HEK293T (cell line): Measurements from ENCODE around the gene ZNRF3.
"Not testable (repeated sequence)": the region's sequence is repeated elsewhere in the genome, so short reads cannot be mapped to it uniquely, and the experiment has no call there.

Experiments used
- CTCF ChIA-PET: fragments of 350-600 bp; formaldehyde crosslinking; extraction: SDS; loops from one replicate; lab custom pipeline; 2021; ENCODE audit warnings: antibody characterized with exemption, inconsistent platforms; lab: Yijun Ruan, JAX
- POLR2A ChIA-PET: fragments of 350-600 bp; formaldehyde crosslinking; extraction: SDS; loops from one replicate; lab custom pipeline; 2020; ENCODE audit warnings: antibody characterized with exemption, inconsistent platforms; lab: Yijun Ruan, JAX
- DNase-seq: peaks from one replicate; pipeline ENCODE4 v3.0.0; 2012; ENCODE audit warnings: mixed read lengths; ENCODE audit errors: extremely low spot score
- ARNT ChIP-seq: fragments of 450-650 bp; IDR thresholded peaks from 2 replicates; pipeline ENCODE4 v1.6.1; 2017; ENCODE audit warnings: mild to moderate bottlenecking
- BHLHE40 ChIP-seq: fragments of 450-650 bp; IDR thresholded peaks from 2 replicates; pipeline ENCODE4 v1.6.1; 2016; ENCODE audit warnings: mild to moderate bottlenecking, moderate library complexity, borderline replicate concordance
- CTBP1 ChIP-seq: fragments of 450-650 bp; IDR thresholded peaks from 2 replicates; pipeline ENCODE4 v1.6.1; 2016; ENCODE audit warnings: borderline replicate concordance
- ELF4 ChIP-seq: fragments of 450-650 bp; IDR thresholded peaks from 2 replicates; pipeline ENCODE4 v1.6.1; 2017; ENCODE audit warnings: antibody characterized with exemption
- FOXA1 ChIP-seq: fragments of 450-650 bp; IDR thresholded peaks from 2 replicates; pipeline ENCODE4 v1.6.1; 2016; ENCODE audit warnings: mild to moderate bottlenecking
- FOXK2 ChIP-seq: fragments of 450-650 bp; IDR thresholded peaks from 2 replicates; pipeline ENCODE4 v1.6.1; 2016; ENCODE audit warnings: mild to moderate bottlenecking
- FOXM1 ChIP-seq: fragments of 450-650 bp; IDR thresholded peaks from 2 replicates; pipeline ENCODE4 v1.6.1; 2017; ENCODE audit warnings: mild to moderate bottlenecking, borderline replicate concordance
- HDGF ChIP-seq: fragments of 450-650 bp; IDR thresholded peaks from 2 replicates; pipeline ENCODE4 v1.6.1; 2017; ENCODE audit warnings: antibody characterized with exemption, borderline replicate concordance
- L3MBTL2 ChIP-seq: fragments of 450-650 bp; conservative IDR thresholded peaks from 2 replicates; pipeline ENCODE4 v1.6.1; 2016; ENCODE audit warnings: mild to moderate bottlenecking
- LEF1 ChIP-seq: fragments of 450-650 bp; IDR thresholded peaks from 2 replicates; pipeline ENCODE4 v1.6.1; 2017; ENCODE audit warnings: mild to moderate bottlenecking, borderline replicate concordance
- NFRKB ChIP-seq: fragments of 450-650 bp; IDR thresholded peaks from 2 replicates; pipeline ENCODE4 v1.6.1; 2016; ENCODE audit warnings: mild to moderate bottlenecking, moderate library complexity
- SP1 ChIP-seq: fragments of 450-650 bp; IDR thresholded peaks from 2 replicates; pipeline ENCODE4 v1.6.1; 2017
- SUZ12 ChIP-seq: fragments of 450-650 bp; IDR thresholded peaks from 2 replicates; pipeline ENCODE4 v1.6.1; 2016; ENCODE audit warnings: mild to moderate bottlenecking
- TARDBP ChIP-seq: fragments of 450-650 bp; IDR thresholded peaks from 2 replicates; pipeline ENCODE4 v1.6.1; 2016
- ZNF384 ChIP-seq: fragments of 450-650 bp; IDR thresholded peaks from 2 replicates; pipeline ENCODE4 v1.6.1; 2016
- TF ChIP-seq, protein P1 (sequence below): fragments of 450-650 bp; IDR thresholded peaks from 2 replicates; pipeline ENCODE4 v1.6.1; 2016

Gene ZNRF3

GRCh38 chr22:28883917-28884746 is 760 bp downstream of the ZNRF3 start:
- ChIA-PET CTCF (interaction anchor here (2.5 kb wide), 1 partner anchor 156 kb away, joined by 18 read pairs; no protein-coding TSS in a partner anchor), POLR2A (interaction anchor here (0.6 to 1.6 kb wide), 3 partner anchors 20 to 99 kb away, joined by 3 to 6 read pairs (median 4); no protein-coding TSS in a partner anchor)
- DNase-seq = peak; percentile 55
- TF ChIP-seq LEF1 = no peak
- TF ChIP-seq ZNF384 = no peak
- TF ChIP-seq SP1 = no peak
- no peak for TF ChIP-seq HDGF
- no peak for TF ChIP-seq CTBP1
- TF ChIP-seq FOXM1 = no peak
- TF ChIP-seq NFRKB = no peak
- TF ChIP-seq, protein P1, sequence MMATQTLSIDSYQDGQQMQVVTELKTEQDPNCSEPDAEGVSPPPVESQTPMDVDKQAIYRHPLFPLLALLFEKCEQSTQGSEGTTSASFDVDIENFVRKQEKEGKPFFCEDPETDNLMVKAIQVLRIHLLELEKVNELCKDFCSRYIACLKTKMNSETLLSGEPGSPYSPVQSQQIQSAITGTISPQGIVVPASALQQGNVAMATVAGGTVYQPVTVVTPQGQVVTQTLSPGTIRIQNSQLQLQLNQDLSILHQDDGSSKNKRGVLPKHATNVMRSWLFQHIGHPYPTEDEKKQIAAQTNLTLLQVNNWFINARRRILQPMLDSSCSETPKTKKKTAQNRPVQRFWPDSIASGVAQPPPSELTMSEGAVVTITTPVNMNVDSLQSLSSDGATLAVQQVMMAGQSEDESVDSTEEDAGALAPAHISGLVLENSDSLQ = no peak
- no peak for TF ChIP-seq ARNT
- no peak for TF ChIP-seq L3MBTL2
- TF ChIP-seq ELF4 = no peak
- TF ChIP-seq FOXK2 = no peak
- no peak for TF ChIP-seq FOXA1
- no peak for TF ChIP-seq SUZ12
- TF ChIP-seq TARDBP = no peak
- TF ChIP-seq BHLHE40 = no peak

DNA sequence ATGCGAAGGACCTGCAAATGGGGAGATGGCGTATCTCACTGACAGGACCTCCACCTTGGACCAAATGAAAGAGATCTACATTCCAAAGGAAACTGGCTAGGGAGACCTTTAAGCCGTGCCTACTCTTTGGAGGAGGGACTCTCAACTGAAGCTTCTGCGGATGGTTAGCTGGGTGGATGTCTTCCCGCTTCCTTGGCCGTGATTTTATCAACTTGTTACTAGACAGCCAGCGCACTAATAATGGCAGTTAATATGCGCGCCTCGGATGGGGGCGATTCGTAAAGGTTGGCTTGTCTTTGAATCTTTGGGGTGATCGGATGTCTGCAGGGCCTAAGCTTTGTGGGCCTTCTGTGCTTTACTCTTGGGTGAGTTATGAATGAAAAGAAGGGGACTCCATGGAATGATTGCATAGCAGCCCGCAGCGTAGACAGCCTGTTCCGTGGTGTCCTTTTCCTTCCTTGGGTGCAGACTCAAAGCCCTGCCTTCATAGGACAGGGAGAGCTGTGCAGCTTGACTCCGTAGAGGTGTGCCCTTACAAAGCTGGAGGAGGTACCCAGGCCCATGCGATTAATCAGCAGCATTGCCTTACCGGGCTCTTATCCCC is 1.5 kb downstream of the ZNRF3 start:
- CTCF ChIA-PET = interaction anchor here (2.5 kb wide), 1 partner anchor 155 kb away, joined by 18 read pairs; no protein-coding TSS in a partner anchor
- POLR2A ChIA-PET = interaction anchor here (0.6 to 1.6 kb wide), 3 partner anchors 19 to 109 kb away, joined by 3 to 6 read pairs (median 4); no protein-coding TSS in a partner anchor
- DNase-seq = no peak
- no peak for TF ChIP-seq L3MBTL2
- TF ChIP-seq ARNT = no peak
- no peak for TF ChIP-seq ELF4
- no peak for TF ChIP-seq FOXK2
- no peak for TF ChIP-seq BHLHE40

DNA sequence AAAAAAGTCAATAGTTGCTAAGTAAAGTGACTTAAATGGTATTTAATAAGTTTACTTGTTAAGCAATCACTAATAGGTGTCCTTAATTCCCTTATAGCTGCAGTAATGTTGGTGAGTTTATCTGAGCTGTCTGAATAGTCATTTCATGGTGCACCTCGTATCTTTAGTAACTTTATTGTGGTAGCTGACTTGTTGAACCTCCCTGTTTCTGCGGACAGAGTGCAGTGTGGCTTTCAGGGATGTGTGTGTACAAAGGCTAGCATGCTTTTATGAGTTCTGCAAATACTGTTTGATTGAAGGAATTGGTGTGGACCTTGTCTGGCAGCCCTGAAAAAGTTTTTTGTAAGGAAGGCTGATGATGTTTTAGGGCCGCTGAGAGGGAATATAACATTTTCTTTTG is 2.6 kb downstream of the ZNRF3 start:
- TF ChIP-seq FOXA1 (no peak), CTBP1 (no peak), SP1 (no peak), ARNT (no peak), NFRKB (no peak), TARDBP (no peak), SUZ12 (no peak), FOXM1 (no peak), HDGF (no peak), L3MBTL2 (no peak), LEF1 (no peak), BHLHE40 (no peak), ELF4 (no peak), ZNF384 (no peak)
- TF ChIP-seq, protein P1 = no peak
- ChIA-PET POLR2A (no interaction called here), CTCF (interaction anchor here (2.5 kb wide), 1 partner anchor 154 kb away, joined by 18 read pairs; no protein-coding TSS in a partner anchor)

GRCh38 chr22:28886679-28887078 is 3.3 kb downstream of the ZNRF3 start:
- CTCF ChIA-PET = interaction anchor here (2.5 kb wide), 1 partner anchor 153 kb away, joined by 18 read pairs; no protein-coding TSS in a partner anchor
- DNase-seq, POLR2A ChIA-PET: not testable (repeated sequence)

More for the DNA sequence above, 2.6 kb downstream of the ZNRF3 start:
- no peak for DNase-seq

- no peak for DNase-seq
- no peak for TF ChIP-seq ZNF384
- TF ChIP-seq FOXM1 = no peak
- no peak for TF ChIP-seq LEF1
- POLR2A ChIA-PET = no interaction called here
- CTCF ChIA-PET = no interaction called here
These were observed 4.5 kb downstream of the ZNRF3 start for GRCh38 chr22:28887725-28888459.

DNA sequence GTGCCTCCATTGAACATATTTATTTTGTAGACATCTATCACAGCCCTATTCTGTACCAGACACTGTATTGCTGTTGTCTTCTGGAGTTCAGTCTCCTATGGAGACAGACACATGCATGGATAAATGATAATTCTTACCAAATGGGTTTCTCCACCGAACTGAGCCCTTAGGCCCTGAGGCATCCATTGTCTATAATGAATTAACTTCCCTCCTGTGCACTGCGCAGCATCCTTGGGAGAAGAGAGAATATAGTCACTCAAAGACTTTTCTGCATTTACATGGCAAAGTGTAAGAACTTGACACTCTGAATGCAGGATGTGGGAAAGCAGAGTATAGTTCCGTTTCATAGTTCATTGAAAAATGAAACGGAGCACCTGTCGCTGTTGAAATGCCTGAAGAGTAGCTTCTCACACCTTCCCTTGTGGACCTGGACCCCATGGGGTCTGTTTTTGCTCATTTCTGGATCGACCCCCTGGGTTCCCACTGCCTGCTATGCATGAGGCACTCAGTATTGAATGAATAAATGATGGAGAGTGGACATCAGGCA is 6.2 kb downstream of the ZNRF3 start:
- ChIA-PET CTCF (no interaction called here), POLR2A (no interaction called here)
- DNase-seq = no peak
- TF ChIP-seq LEF1 = no peak
- no peak for TF ChIP-seq HDGF
- TF ChIP-seq, protein P1 = no peak
- TF ChIP-seq SUZ12 = no peak
- no peak for TF ChIP-seq TARDBP
- TF ChIP-seq L3MBTL2 = no peak
- no peak for TF ChIP-seq CTBP1
- TF ChIP-seq ARNT = no peak
- no peak for TF ChIP-seq SP1
- no peak for TF ChIP-seq BHLHE40
- no peak for TF ChIP-seq FOXM1
- no peak for TF ChIP-seq FOXA1
- no peak for TF ChIP-seq ELF4
- no peak for TF ChIP-seq NFRKB
- TF ChIP-seq FOXK2 = no peak
- no peak for TF ChIP-seq ZNF384
